Dermis microvascular lymphatic vessel endothelial cell (primary cell): ENCODE measurements around the gene LUZP1. TPM values are rescaled to one million over a fixed set of nuclear protein-coding genes. Genes with fewer than 3 reads are reported as not detected.

Source experiments
- DNase-seq, 2 donors: peaks; one replicate each; pipeline versions ENCODE4 v3.0.0 to v3.0.0-alpha.2; 2010; ENCODE audit warnings: low read depth in 2 of 2
- total RNA-seq: library from RNA; depleted of rRNA; stranded (reverse); fragments of >200 nt; gene quantifications from 2 replicates; pipeline ENCODE4 v1.2.1, GENCODE V29; 2014

Gene LUZP1
- total RNA-seq, 1 donor from 2014 or later = 29.1 TPM

GRCh38 chr1:23188936-23189452, 20.3 kb upstream of the LUZP1 start:
- DNase-seq = peak; percentile 90 to 96

GRCh38 chr1:23188434-23188884, 19.8 kb upstream of the LUZP1 start:
- DNase-seq = no peak

- no peak for DNase-seq
These were observed 19.0 kb upstream of the LUZP1 start for GRCh38 chr1:23187637-23188036.

GRCh38 chr1:23185381-23185780, 16.7 kb upstream of the LUZP1 start:
- no peak for DNase-seq

GRCh38 chr1:23184212-23184934, 15.7 kb upstream of the LUZP1 start:
- peak in 1 of 2 donors; percentile 54 for DNase-seq

GRCh38 chr1:23179862-23180261, 11.2 kb upstream of the LUZP1 start:
- DNase-seq = no peak

- peak in 1 of 2 donors; percentile 54 for DNase-seq
These were observed 10.3 kb upstream of the LUZP1 start for GRCh38 chr1:23178950-23179349.

GRCh38 chr1:23178414-23178813, 9.8 kb upstream of the LUZP1 start:
- no peak for DNase-seq

- peak; percentile 84 to 97 for DNase-seq
These were observed 9.1 kb upstream of the LUZP1 start for GRCh38 chr1:23177438-23178380.

- DNase-seq = no peak
These were observed 8.4 kb upstream of the LUZP1 start for GRCh38 chr1:23177031-23177430.

GRCh38 chr1:23174426-23175110, 5.9 kb upstream of the LUZP1 start:
- no peak for DNase-seq

- DNase-seq = no peak
These were observed 2.6 kb upstream of the LUZP1 start for GRCh38 chr1:23171181-23171755.

- peak; percentile 85 to 96 for DNase-seq
These were observed 1.2 kb upstream of the LUZP1 start for GRCh38 chr1:23169727-23170335.

GRCh38 chr1:23169195-23169575, 529 bp upstream of the LUZP1 start:
- no peak for DNase-seq

- peak in 1 of 2 donors; percentile 60 for DNase-seq
These were observed 594 bp downstream of the LUZP1 start for GRCh38 chr1:23168079-23168444.

GRCh38 chr1:23167353-23168078, 1.1 kb downstream of the LUZP1 start:
- DNase-seq = peak in 1 of 2 donors; percentile 39

GRCh38 chr1:23166854-23167253, 1.8 kb downstream of the LUZP1 start:
- DNase-seq = no peak

GRCh38 chr1:23163395-23163794, 5.3 kb downstream of the LUZP1 start:
- no peak for DNase-seq

- DNase-seq = no peak
These were observed 8.4 kb downstream of the LUZP1 start for GRCh38 chr1:23159963-23160877.
